ENCODE data around the gene FAAP100. TPM values are rescaled to one million over a fixed set of nuclear protein-coding genes. Genes with fewer than 3 reads are reported as not detected.

Gene FAAP100
- total and polyA plus RNA-seq, 2 experiments from 2014 or later, result 18.3 to 34.4 TPM

GRCh38 chr17:81563861-81564586, 11.9 kb upstream of the FAAP100 start:
- peak overlapping the region; percentile 43 for H3K27ac ChIP-seq
- H3K27me3 ChIP-seq, result no peaks in the 10 kb centered on the region
- no peaks in the 10 kb centered on the region for H3K9me2 ChIP-seq (replicated peaks; ENCODE audit: insufficient read depth)
- H3K4me1 ChIP-seq (ENCODE audit: insufficient read depth), result peaks cover 30% of the 10 kb centered on the region
- H3K36me3 ChIP-seq (replicated peaks; ENCODE audit: insufficient read depth, low read depth), result no peaks in the 10 kb centered on the region
- H4K20me1 ChIP-seq (ENCODE audit: insufficient read depth, poor library complexity, severe bottlenecking), result no peaks in the 10 kb centered on the region
- DNase-seq (ENCODE audit: low spot score), result no peak
- TF ChIP-seq EZH2 (IDR thresholded peaks at IDR 0.05; ENCODE audit: borderline replicate concordance), result no peak
- H3K4me2 ChIP-seq, result no peak overlapping the region
- H3K79me2 ChIP-seq, result no peaks in the 10 kb centered on the region
- 84% methylated on average over 10 of the region's 10 CpGs for WGBS (ENCODE audit: low lambda C conversion rate, missing lambda C conversion rate)
- H3K4me3 ChIP-seq, result no peak overlapping the region
- H2AFZ ChIP-seq, result no peak overlapping the region
- no peaks in the 10 kb centered on the region for H3K9me3 ChIP-seq (ENCODE audit: low read depth)

- H3K4me3 ChIP-seq, result no peak overlapping the region
- 97% methylated on average over 4 of the region's 4 CpGs for WGBS (ENCODE audit: low lambda C conversion rate, missing lambda C conversion rate)
- H3K4me1 ChIP-seq (ENCODE audit: insufficient read depth), result peaks cover 13% of the 10 kb centered on the region
- TF ChIP-seq EZH2phosphoT487 (IDR thresholded peaks at IDR 0.05; ENCODE audit: low read depth, severe bottlenecking, unreplicated experiment), result no peak
- no peak for TF ChIP-seq EZH2 (IDR thresholded peaks at IDR 0.05; ENCODE audit: borderline replicate concordance)
- TF ChIP-seq CTCF (IDR thresholded peaks at IDR 0.05; ENCODE audit: poor library complexity), result no peak
- H3K27me3 ChIP-seq, result no peaks in the 10 kb centered on the region
- H3K36me3 ChIP-seq (replicated peaks; ENCODE audit: insufficient read depth, low read depth), result no peaks in the 10 kb centered on the region
- H3K4me2 ChIP-seq, result no peak overlapping the region
- no peaks in the 10 kb centered on the region for H3K9me3 ChIP-seq (ENCODE audit: low read depth)
- no peak for DNase-seq (ENCODE audit: low spot score)
- no peak overlapping the region for H2AFZ ChIP-seq
- H4K20me1 ChIP-seq (ENCODE audit: insufficient read depth, poor library complexity, severe bottlenecking), result no peaks in the 10 kb centered on the region
- H3K79me2 ChIP-seq, result no peaks in the 10 kb centered on the region
- H3K9me2 ChIP-seq (replicated peaks; ENCODE audit: insufficient read depth), result no peaks in the 10 kb centered on the region
- H3K27ac ChIP-seq, result no peak overlapping the region
These were observed 9.3 kb upstream of the FAAP100 start for GRCh38 chr17:81561494-81561885.

GRCh38 chr17:81558941-81559806, 7.0 kb upstream of the FAAP100 start:
- H2AFZ ChIP-seq, result no peak overlapping the region
- DNase-seq (ENCODE audit: low spot score), result no peak
- H3K9me2 ChIP-seq (replicated peaks; ENCODE audit: insufficient read depth), result no peaks in the 10 kb centered on the region
- no peak overlapping the region for H3K27ac ChIP-seq
- H3K4me1 ChIP-seq (ENCODE audit: insufficient read depth), result peaks cover 7% of the 10 kb centered on the region
- no peaks in the 10 kb centered on the region for H4K20me1 ChIP-seq (ENCODE audit: insufficient read depth, poor library complexity, severe bottlenecking)
- no peaks in the 10 kb centered on the region for H3K9me3 ChIP-seq (ENCODE audit: low read depth)
- no peaks in the 10 kb centered on the region for H3K36me3 ChIP-seq (replicated peaks; ENCODE audit: insufficient read depth, low read depth)
- WGBS (ENCODE audit: low lambda C conversion rate, missing lambda C conversion rate), result 89% methylated on average over 26 of the region's 27 CpGs
- H3K4me3 ChIP-seq, result no peak overlapping the region
- H3K27me3 ChIP-seq, result no peaks in the 10 kb centered on the region
- no peak overlapping the region for H3K4me2 ChIP-seq
- no peak for TF ChIP-seq EZH2phosphoT487 (IDR thresholded peaks at IDR 0.05; ENCODE audit: low read depth, severe bottlenecking, unreplicated experiment)
- H3K79me2 ChIP-seq, result no peaks in the 10 kb centered on the region

- H3K79me2 ChIP-seq, result peaks cover 3% of the 10 kb centered on the region
- no peak overlapping the region for H3K27ac ChIP-seq
- H3K4me3 ChIP-seq, result no peak overlapping the region
- H4K20me1 ChIP-seq (ENCODE audit: insufficient read depth, poor library complexity, severe bottlenecking), result no peaks in the 10 kb centered on the region
- no peaks in the 10 kb centered on the region for H3K27me3 ChIP-seq
- no peak overlapping the region for H3K4me2 ChIP-seq
- TF ChIP-seq EZH2phosphoT487 (IDR thresholded peaks at IDR 0.05; ENCODE audit: low read depth, severe bottlenecking, unreplicated experiment) (no peak), EZH2 (IDR thresholded peaks at IDR 0.05; ENCODE audit: borderline replicate concordance) (no peak), CTCF (IDR thresholded peaks at IDR 0.05; ENCODE audit: poor library complexity) (no peak)
- H3K36me3 ChIP-seq (replicated peaks; ENCODE audit: insufficient read depth, low read depth), result no peaks in the 10 kb centered on the region
- peaks cover 17% of the 10 kb centered on the region for H3K4me1 ChIP-seq (ENCODE audit: insufficient read depth)
- 93% methylated on average over 12 of the region's 12 CpGs for WGBS (ENCODE audit: low lambda C conversion rate, missing lambda C conversion rate)
- no peaks in the 10 kb centered on the region for H3K9me3 ChIP-seq (ENCODE audit: low read depth)
- H3K9me2 ChIP-seq (replicated peaks; ENCODE audit: insufficient read depth), result no peaks in the 10 kb centered on the region
- no peak overlapping the region for H2AFZ ChIP-seq
- DNase-seq (ENCODE audit: low spot score), result no peak
These were observed 5.9 kb upstream of the FAAP100 start for GRCh38 chr17:81558115-81558468.

Measured in hepatocyte (in vitro differentiated cells).